ENCODE results near the gene UNC13D. TPM values are rescaled to one million over a fixed set of nuclear protein-coding genes. Genes with fewer than 3 reads are reported as not detected.
A peak's percentile ranks its signal among the peaks of the same experiment; 100 is the strongest.

The UNC13D gene
- total RNA-seq, 3 donors from 2014 or later, result 5.6 to 15.5 (median 8.5) TPM

DNA sequence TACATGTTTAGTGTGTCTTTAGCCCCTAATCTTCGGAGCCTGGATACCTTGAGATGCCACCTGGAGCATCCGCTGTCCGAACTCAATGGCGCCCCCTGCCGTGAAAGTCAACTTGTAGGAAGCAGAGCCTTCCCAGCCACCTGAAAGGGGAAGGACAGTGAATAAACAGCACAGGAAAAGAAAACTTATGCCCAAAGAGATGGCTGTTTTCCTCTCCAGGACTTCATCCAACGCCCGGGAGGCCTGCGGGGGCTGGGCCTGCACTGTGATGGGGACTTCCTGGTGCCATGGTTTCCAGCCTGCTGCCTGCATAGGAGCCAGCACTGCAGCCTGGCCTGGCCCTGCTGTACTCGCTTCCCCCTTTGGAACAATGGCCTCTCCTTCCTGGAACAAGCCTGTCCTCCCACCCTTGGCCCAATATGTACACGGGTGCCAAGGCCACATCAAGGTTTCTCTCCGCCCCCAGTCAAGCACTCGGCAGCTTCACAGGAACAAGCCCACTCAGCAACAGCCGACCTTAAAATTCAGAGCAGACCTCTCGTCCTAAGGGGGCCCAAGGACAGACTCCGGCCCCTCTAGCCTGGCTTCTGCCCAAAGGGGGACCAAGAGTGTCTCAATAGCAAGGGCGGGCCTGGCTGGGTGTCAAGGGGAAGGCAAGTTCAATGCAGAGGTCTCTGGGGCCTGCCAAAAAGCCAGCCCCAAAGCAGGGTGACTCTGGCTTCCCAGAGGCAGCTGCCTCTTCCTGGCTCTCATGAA lies 4.5 kb upstream of the UNC13D start:
- intact Hi-C loops (cut with DNase I; ENCODE audit: low total_unique reads), result loop anchor here (10.0 kb wide), 1 partner anchor 64 kb away; the partner anchor contains the start of gene UNK
- H3K36me3 ChIP-seq, result peaks cover 7% of the 10 kb centered on the region
- DNase-seq (ENCODE audit: low spot score in 2 of 2), result peak; percentile 81 to 82

DNA sequence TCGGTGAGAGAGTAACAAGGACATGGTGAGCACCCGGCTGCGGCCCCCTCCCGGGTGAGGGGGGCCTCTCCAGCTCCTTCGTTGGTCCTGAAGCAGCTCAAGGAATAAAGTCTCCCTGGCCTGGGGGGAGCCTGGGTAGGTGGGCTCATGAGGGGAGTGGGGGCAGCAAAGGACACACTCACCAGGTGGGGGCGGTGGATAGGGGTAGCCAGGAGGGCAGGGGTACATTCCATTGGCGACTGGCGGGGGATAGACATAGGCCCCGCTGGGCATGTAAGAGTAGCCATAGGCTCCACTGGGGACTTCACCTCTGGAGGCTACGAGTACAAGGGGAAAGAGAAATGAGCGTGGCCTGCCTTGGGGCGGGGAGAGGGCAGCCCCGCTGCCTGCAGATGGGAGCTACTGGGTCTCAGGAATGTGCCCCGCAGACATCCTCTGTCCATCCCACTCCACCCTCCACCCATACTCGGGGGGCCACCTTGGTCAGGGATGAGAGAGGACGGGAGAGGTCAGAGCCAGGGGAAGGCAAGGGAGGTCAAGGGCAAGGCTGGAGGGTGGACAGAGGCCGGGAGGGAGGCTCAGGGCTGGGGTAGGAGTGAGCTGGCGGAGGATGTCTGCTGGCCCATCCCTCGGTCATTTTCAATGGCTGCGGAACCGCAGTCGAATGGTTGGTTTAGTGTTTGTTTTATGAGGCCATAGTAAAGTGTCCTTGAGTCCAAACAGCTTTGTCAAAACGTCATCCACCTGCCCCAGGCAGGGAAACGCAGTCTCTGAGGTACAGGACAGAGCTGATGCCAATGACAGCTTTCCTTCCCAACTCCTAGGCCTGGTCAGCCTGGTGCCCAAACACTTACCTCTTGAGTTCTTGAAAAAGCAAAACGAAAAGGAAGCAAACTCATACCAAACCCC lies 3.7 kb upstream of the UNC13D start:
- TF ChIP-seq, protein P1, sequence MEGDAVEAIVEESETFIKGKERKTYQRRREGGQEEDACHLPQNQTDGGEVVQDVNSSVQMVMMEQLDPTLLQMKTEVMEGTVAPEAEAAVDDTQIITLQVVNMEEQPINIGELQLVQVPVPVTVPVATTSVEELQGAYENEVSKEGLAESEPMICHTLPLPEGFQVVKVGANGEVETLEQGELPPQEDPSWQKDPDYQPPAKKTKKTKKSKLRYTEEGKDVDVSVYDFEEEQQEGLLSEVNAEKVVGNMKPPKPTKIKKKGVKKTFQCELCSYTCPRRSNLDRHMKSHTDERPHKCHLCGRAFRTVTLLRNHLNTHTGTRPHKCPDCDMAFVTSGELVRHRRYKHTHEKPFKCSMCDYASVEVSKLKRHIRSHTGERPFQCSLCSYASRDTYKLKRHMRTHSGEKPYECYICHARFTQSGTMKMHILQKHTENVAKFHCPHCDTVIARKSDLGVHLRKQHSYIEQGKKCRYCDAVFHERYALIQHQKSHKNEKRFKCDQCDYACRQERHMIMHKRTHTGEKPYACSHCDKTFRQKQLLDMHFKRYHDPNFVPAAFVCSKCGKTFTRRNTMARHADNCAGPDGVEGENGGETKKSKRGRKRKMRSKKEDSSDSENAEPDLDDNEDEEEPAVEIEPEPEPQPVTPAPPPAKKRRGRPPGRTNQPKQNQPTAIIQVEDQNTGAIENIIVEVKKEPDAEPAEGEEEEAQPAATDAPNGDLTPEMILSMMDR (IDR thresholded peaks at IDR 0.05), result no peak
- TF ChIP-seq POLR2AphosphoS5 (IDR thresholded peaks at IDR 0.05) (no peak), POLR2A (IDR thresholded peaks at IDR 0.05) (no peak)
- DNase-seq (ENCODE audit: low spot score in 2 of 2), result no peak
- peaks cover 16 to 60% of the 10 kb centered on the region in 2 donors for H3K4me1 ChIP-seq
- intact Hi-C loops (cut with DNase I; ENCODE audit: low total_unique reads), result loop anchor here (10.0 kb wide), 1 partner anchor 63 kb away; the partner anchor contains the start of gene UNK
- no peaks in the 10 kb centered on the region for H3K27me3 ChIP-seq
- H3K27ac ChIP-seq, result peak overlapping the region; percentile 94 to 95
- H3K36me3 ChIP-seq, result peaks cover 7% of the 10 kb centered on the region
- H3K9me3 ChIP-seq, result no peaks in the 10 kb centered on the region
- H3K4me3 ChIP-seq, result no peak overlapping the region

More for the DNA sequence above, 4.5 kb upstream of the UNC13D start:
- TF ChIP-seq POLR2AphosphoS5 (IDR thresholded peaks at IDR 0.05) (peak; percentile 39 to 54 (median 47)), POLR2A (IDR thresholded peaks at IDR 0.05) (no peak)
- TF ChIP-seq, protein P1 (IDR thresholded peaks at IDR 0.05), result peak; percentile 54 to 72 (median 63)
- Histone ChIP-seq H3K27me3 (no peaks in the 10 kb centered on the region), H3K27ac (peak overlapping the region; percentile 94 to 95), H3K4me1 (peaks cover 16 to 60% of the 10 kb centered on the region in 2 donors), H3K9me3 (no peaks in the 10 kb centered on the region), H3K4me3 (no peak overlapping the region)

DNA sequence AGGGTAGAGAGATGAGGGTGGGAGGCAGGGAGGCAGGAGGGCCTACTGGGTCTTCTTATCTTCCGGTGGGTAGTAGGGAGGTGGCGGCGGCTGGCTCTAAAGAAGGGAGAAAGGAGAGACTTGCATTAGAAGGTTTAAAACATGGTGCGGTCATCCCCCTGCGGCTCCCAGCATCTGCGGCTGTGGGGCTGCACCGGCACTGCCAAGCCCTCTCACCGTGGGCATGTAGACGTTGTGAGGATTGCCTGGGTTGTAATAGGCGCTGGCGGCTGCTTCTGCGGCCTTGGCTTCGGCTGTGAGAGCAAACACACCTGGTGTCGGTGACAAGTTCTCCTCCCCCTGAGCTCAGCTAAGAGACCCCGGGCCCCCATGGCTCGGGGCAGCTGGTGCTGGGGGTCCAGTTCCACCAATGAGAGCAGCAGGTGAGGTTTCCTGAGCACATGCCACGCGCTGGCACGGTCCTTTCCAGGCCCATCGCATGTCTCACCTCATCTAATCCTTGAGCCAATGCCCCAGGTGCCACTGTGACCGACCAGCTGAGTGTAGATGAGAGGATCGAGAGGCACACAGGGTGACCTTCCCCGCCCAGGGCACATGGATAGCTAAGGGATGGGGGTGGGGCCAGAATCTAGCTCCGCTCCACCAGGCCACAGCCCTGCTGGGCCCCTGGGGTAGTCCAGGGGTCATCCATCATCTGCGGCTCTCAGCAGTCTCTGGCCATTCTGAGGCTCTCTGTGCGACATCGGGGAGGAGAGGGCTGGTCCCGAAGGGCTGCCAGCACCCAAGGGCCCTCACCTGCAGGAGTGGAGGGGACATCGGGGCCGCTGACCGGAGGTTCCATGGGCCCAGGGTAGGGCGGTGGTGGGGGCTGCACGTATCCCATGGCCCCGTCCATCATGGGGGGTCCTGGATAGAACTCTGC lies 2.7 kb upstream of the UNC13D start:
- DNase-seq (ENCODE audit: low spot score in 2 of 2), result no peak
- H3K27ac ChIP-seq, result peak overlapping the region; percentile 94 to 95
- no peak overlapping the region for H3K4me3 ChIP-seq
- no peaks in the 10 kb centered on the region for H3K9me3 ChIP-seq
- TF ChIP-seq POLR2A (IDR thresholded peaks at IDR 0.05) (no peak), POLR2AphosphoS5 (IDR thresholded peaks at IDR 0.05) (no peak)
- TF ChIP-seq, protein P1 (IDR thresholded peaks at IDR 0.05), result no peak
- H3K36me3 ChIP-seq, result peaks cover 7% of the 10 kb centered on the region
- H3K27me3 ChIP-seq, result no peaks in the 10 kb centered on the region
- H3K4me1 ChIP-seq, result peaks cover 16 to 60% of the 10 kb centered on the region in 2 donors
- intact Hi-C loops (cut with DNase I; ENCODE audit: low total_unique reads), result loop anchor here (10.0 kb wide), 1 partner anchor 62 kb away; the partner anchor contains the start of gene UNK

DNA sequence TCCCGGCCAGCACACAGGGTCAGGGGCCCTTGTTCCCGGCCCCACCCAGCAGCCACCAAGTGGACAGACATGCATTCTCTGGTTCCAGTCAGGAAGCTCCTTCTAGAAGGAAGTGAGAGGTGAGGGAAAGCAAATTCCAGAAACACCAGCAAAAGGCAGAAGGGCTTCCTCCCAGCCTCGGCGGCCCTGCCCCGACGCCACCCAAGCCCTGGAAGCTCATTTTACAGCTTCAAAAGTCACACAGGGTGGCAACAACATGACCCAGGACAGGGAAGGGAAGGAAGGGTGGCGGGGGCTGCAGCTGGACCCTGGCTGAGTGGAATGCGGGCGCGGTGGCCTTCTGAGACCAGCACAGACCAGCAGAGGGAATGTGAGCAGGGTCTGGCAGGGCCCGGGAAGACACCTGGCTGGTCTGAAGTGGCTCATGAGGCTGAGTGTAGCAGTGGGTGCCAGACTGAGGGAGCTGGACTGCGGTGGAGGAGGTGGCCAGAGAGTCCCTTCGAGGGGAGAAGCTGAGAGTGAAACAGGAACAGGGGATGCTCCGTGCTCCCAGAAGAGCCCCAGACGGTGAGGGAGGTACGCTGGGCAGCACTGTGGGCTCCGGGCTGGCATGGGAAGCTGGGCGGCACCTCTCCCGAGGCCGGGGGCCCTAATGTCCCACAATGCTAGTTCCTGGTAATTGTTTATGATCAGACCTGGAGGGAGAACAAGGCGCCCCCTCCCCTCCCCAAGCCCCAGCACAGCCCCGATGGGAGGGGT lies 1.9 kb upstream of the UNC13D start:
- no peaks in the 10 kb centered on the region for H3K27me3 ChIP-seq
- H3K27ac ChIP-seq, result peak overlapping the region; percentile 94 to 95
- H3K9me3 ChIP-seq, result no peaks in the 10 kb centered on the region
- TF ChIP-seq POLR2A (IDR thresholded peaks at IDR 0.05) (no peak), POLR2AphosphoS5 (IDR thresholded peaks at IDR 0.05) (no peak)
- TF ChIP-seq, protein P1 (IDR thresholded peaks at IDR 0.05), result no peak
- no peak overlapping the region for H3K4me3 ChIP-seq
- H3K4me1 ChIP-seq, result peaks cover 16 to 53% of the 10 kb centered on the region in 2 donors
- peaks cover 7% of the 10 kb centered on the region for H3K36me3 ChIP-seq
- intact Hi-C loops (cut with DNase I; ENCODE audit: low total_unique reads), result loop anchor here (10.0 kb wide), 1 partner anchor 61 kb away; the partner anchor contains the start of gene UNK
- DNase-seq (ENCODE audit: low spot score in 2 of 2), result no peak
